Measurements from ENCODE around the gene EPHB3. TPM values are rescaled to one million over a fixed set of nuclear protein-coding genes. Genes with fewer than 3 reads are reported as not detected.

Gene EPHB3
- total and polyA plus RNA-seq, 7 donors = 1.6 to 20.2 (median 1.9) TPM

- no peaks in the 10 kb centered on the region for H3K4me1 ChIP-seq
- H3K4me3 ChIP-seq = no peak overlapping the region
- intact Hi-C loops (cut with DNase I) = no loop called here
- DNase-seq = no peak
- no peak overlapping the region for H3K27ac ChIP-seq
- TF ChIP-seq POLR2A (IDR thresholded peaks at IDR 0.05) = no peak
- no peaks in the 10 kb centered on the region for H3K27me3 ChIP-seq
- 93% methylated on average over 6 of the region's 6 CpGs for WGBS, 2 donors
- H3K9me3 ChIP-seq = no peaks in the 10 kb centered on the region
- H3K36me3 ChIP-seq = no peaks in the 10 kb centered on the region
Measured at GRCh38 chr3:184552296-184552695, 9.3 kb upstream of the EPHB3 start.

DNA sequence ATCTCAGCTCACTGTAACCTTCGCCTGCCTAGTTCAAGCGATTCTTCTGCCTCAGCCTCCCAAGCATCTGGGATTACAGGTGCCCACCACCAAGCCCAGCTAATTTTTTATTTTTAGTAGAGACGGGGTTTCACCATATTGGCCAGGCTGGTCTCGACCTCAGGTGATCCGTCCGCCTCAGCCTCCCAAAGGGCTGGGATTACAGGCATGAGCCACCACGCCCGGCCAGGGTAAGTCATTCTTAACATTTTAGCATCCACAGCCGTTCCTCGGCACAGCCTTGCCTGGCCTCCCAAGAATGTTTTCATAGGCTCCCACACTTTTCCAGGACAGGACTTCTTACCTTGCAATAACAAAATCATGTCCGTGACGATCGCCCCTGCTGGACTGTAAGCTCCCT lies 8.7 kb upstream of the EPHB3 start:
- no peak for DNase-seq
- WGBS, 2 donors = 94 to 97% methylated on average over 13 of the region's 13 CpGs
- TF ChIP-seq, protein P1, sequence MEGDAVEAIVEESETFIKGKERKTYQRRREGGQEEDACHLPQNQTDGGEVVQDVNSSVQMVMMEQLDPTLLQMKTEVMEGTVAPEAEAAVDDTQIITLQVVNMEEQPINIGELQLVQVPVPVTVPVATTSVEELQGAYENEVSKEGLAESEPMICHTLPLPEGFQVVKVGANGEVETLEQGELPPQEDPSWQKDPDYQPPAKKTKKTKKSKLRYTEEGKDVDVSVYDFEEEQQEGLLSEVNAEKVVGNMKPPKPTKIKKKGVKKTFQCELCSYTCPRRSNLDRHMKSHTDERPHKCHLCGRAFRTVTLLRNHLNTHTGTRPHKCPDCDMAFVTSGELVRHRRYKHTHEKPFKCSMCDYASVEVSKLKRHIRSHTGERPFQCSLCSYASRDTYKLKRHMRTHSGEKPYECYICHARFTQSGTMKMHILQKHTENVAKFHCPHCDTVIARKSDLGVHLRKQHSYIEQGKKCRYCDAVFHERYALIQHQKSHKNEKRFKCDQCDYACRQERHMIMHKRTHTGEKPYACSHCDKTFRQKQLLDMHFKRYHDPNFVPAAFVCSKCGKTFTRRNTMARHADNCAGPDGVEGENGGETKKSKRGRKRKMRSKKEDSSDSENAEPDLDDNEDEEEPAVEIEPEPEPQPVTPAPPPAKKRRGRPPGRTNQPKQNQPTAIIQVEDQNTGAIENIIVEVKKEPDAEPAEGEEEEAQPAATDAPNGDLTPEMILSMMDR (IDR thresholded peaks at IDR 0.05) = no peak
- no peak overlapping the region for H3K4me3 ChIP-seq
- no peaks in the 10 kb centered on the region for H3K4me1 ChIP-seq
- no peak overlapping the region for H3K27ac ChIP-seq
- H3K27me3 ChIP-seq = no peaks in the 10 kb centered on the region
- intact Hi-C loops (cut with DNase I) = no loop called here
- H3K9me3 ChIP-seq = no peaks in the 10 kb centered on the region
- H3K36me3 ChIP-seq = no peaks in the 10 kb centered on the region

DNA sequence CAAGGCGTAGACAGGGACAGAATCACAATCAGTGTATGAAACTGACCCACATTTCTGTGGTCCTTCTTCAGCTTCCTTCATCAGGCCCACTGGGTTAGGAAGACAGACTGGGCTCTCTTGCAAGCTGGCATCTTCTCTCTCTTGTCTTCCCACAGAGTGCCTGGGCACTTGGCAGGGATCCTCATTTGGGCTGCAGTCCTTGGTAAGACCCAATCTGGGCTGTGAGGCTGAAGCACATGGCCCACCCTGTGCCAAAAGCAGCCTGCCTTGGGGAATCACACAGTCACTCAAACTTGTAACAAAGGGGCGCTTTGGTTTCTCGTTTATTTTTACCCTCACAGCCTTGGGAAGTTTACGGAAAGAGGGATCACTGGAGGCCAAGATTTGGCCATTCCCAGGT lies 8.2 kb upstream of the EPHB3 start:
- DNase-seq = no peak
- Histone ChIP-seq H3K9me3 (no peaks in the 10 kb centered on the region), H3K27ac (no peak overlapping the region), H3K4me3 (no peak overlapping the region), H3K27me3 (no peaks in the 10 kb centered on the region), H3K36me3 (no peaks in the 10 kb centered on the region), H3K4me1 (no peaks in the 10 kb centered on the region)
- WGBS, 2 donors = 85 to 88% methylated on average over 4 of the region's 4 CpGs
- intact Hi-C loops (cut with DNase I) = no loop called here
- TF ChIP-seq, protein P1 (IDR thresholded peaks at IDR 0.05) = no peak
- TF ChIP-seq POLR2AphosphoS5 (IDR thresholded peaks at IDR 0.05) (no peak), POLR2A (IDR thresholded peaks at IDR 0.05) (no peak), EP300 (IDR thresholded peaks at IDR 0.05) (no peak)

DNA sequence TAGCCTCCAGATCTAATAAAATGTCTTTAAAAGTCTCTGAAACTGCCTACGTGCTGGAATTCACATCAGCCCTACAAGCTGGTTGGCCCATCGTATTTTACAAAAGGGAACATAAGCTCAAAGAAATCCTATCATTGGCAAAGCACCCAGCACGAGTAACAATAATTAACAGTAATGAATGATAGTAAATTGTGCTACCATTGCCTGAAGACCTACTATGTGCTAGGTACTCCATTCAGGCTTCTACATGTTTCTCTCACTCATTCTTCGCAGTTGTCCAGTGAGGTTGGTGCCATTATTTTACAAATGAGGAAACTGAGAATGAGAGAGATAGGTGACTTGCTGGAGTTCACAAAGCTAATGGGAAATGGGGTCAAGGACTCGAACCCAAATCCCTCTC lies 7.1 kb upstream of the EPHB3 start:
- DNase-seq = no peak
- no peaks in the 10 kb centered on the region for H3K27me3 ChIP-seq
- no peaks in the 10 kb centered on the region for H3K4me1 ChIP-seq
- intact Hi-C loops (cut with DNase I) = no loop called here
- H3K9me3 ChIP-seq = no peaks in the 10 kb centered on the region
- no peak overlapping the region for H3K27ac ChIP-seq
- 89 to 93% methylated on average over 5 of the region's 5 CpGs for WGBS, 2 donors
- no peak overlapping the region for H3K4me3 ChIP-seq
- no peak for TF ChIP-seq POLR2AphosphoS5 (IDR thresholded peaks at IDR 0.05)
- TF ChIP-seq EP300 (IDR thresholded peaks at IDR 0.05) = no peak
- TF ChIP-seq POLR2A (IDR thresholded peaks at IDR 0.05) = no peak
- TF ChIP-seq, protein P1 (IDR thresholded peaks at IDR 0.05) = no peak
- H3K36me3 ChIP-seq = no peaks in the 10 kb centered on the region

DNA sequence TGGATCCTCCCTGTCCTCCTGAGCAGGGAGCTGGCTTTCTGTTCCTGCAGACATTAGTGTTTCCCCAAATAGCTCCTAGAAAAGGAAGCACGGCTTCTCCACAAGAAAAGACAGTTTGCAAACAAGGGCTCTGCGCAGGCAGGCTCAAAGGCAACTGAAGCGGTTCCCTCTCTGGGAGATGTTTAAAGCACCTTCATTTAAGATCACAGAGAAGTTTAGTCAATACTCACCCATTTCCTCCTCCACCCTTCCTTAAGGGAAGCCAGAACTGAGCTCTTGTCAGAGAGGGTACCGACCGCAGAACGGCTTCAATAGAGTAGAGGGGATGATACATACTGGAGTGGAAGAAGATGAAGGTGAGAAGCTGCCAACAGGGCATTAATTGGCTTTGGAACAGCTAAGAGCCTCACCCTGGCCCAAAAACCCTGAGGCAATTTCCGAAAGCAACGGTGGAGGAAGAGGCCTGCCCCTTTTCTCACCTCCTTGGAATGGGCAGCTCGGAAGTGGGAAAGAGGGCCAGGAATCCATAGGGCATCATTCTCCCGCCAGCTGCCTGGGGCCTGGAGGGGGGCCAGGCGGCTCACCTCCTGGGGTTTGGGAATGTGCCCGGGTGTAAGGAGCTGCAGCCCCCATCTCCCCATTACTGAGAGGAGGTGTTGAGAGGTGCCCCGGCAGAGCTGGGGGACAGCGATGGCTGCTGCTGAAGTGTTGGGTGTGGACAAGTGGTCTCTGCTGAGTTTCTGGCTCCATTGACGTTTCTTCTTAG lies 4.8 kb upstream of the EPHB3 start:
- WGBS, 2 donors = 26 to 66% methylated on average over 15 of the region's 15 CpGs

More for the DNA sequence above, 4.8 kb upstream of the EPHB3 start:
- Histone ChIP-seq H3K27ac (no peak overlapping the region), H3K36me3 (no peaks in the 10 kb centered on the region), H3K9me3 (no peaks in the 10 kb centered on the region), H3K4me3 (no peak overlapping the region), H3K27me3 (no peaks in the 10 kb centered on the region), H3K4me1 (peaks cover 0 to 11% (median 9%) of the 10 kb centered on the region in 4 donors)
- TF ChIP-seq POLR2AphosphoS5 (IDR thresholded peaks at IDR 0.05) (no peak), EP300 (IDR thresholded peaks at IDR 0.05) (no peak), POLR2A (IDR thresholded peaks at IDR 0.05) (no peak)
- TF ChIP-seq, protein P1 (IDR thresholded peaks at IDR 0.05) = no peak
- intact Hi-C loops (cut with DNase I) = no loop called here
- no peak for DNase-seq

Measured in sigmoid colon (tissue), 7 donors.